ENCODE results near the gene PPP2R3B. TPM values are rescaled to one million over a fixed set of nuclear protein-coding genes. Genes with fewer than 3 reads are reported as not detected.

Gene PPP2R3B
- total RNA-seq, 6 experiments from 2014 or later: 4.2 to 6.3 (median 5.3) TPM

GRCh38 chrX:404656-405055 lies 17.9 kb upstream of the PPP2R3B start:
- no peak overlapping the region for H3K27ac ChIP-seq
- TF ChIP-seq POLR2A (IDR thresholded peaks at IDR 0.05): no peak
- TF ChIP-seq CTCF (IDR thresholded peaks at IDR 0.05): no peak
- H3K9me3 ChIP-seq: no peaks in the 10 kb centered on the region
- no peak for DNase-seq
- no peaks in the 10 kb centered on the region for H3K36me3 ChIP-seq
- H3K27me3 ChIP-seq: no peaks in the 10 kb centered on the region
- H3K4me1 ChIP-seq: no peaks in the 10 kb centered on the region
- no peak for ATAC-seq
- H3K4me3 ChIP-seq: no peak overlapping the region
- 80% methylated on average over 10 of the region's 10 CpGs for WGBS (ENCODE audit: insufficient coverage, low coverage, low lambda C conversion rate, missing lambda C conversion rate)
- intact Hi-C loops (cut with DNase I): no loop called here

GRCh38 chrX:402857-403256 lies 16.1 kb upstream of the PPP2R3B start:
- DNase-seq (no peak), ATAC-seq (no peak)
- H3K4me3 ChIP-seq: no peak overlapping the region
- TF ChIP-seq CTCF (IDR thresholded peaks at IDR 0.05) (no peak), POLR2A (IDR thresholded peaks at IDR 0.05) (no peak)
- H3K4me1 ChIP-seq: no peaks in the 10 kb centered on the region
- no peak overlapping the region for H3K27ac ChIP-seq
- WGBS (ENCODE audit: insufficient coverage, low coverage, low lambda C conversion rate, missing lambda C conversion rate): 75% methylated on average over 9 of the region's 12 CpGs
- H3K36me3 ChIP-seq: no peaks in the 10 kb centered on the region
- intact Hi-C loops (cut with DNase I): no loop called here
- H3K9me3 ChIP-seq: no peaks in the 10 kb centered on the region
- H3K27me3 ChIP-seq: no peaks in the 10 kb centered on the region

GRCh38 chrX:400258-400657 lies 13.6 kb upstream of the PPP2R3B start:
- H3K9me3 ChIP-seq: no peaks in the 10 kb centered on the region
- 87% methylated on average over 13 of the region's 15 CpGs for WGBS (ENCODE audit: insufficient coverage, low coverage, low lambda C conversion rate, missing lambda C conversion rate)
- no peak for DNase-seq
- H3K36me3 ChIP-seq: no peaks in the 10 kb centered on the region
- H3K27me3 ChIP-seq: no peaks in the 10 kb centered on the region
- TF ChIP-seq CTCF (IDR thresholded peaks at IDR 0.05) (no peak), POLR2A (IDR thresholded peaks at IDR 0.05) (no peak)
- no peak overlapping the region for H3K27ac ChIP-seq
- no peak overlapping the region for H3K4me3 ChIP-seq
- H3K4me1 ChIP-seq: no peaks in the 10 kb centered on the region
- intact Hi-C loops (cut with DNase I): no loop called here
- ATAC-seq: no peak

GRCh38 chrX:397575-397974 lies 10.9 kb upstream of the PPP2R3B start:
- no peak for DNase-seq
- H3K4me1 ChIP-seq: no peaks in the 10 kb centered on the region
- TF ChIP-seq POLR2A (IDR thresholded peaks at IDR 0.05) (no peak), CTCF (IDR thresholded peaks at IDR 0.05) (no peak)
- H3K36me3 ChIP-seq: no peaks in the 10 kb centered on the region
- H3K27ac ChIP-seq: no peak overlapping the region
- H3K4me3 ChIP-seq: no peak overlapping the region
- ATAC-seq: peak; percentile 53 to 78 (median 66)
- WGBS (ENCODE audit: insufficient coverage, low coverage, low lambda C conversion rate, missing lambda C conversion rate): 66% methylated on average over 6 of the region's 20 CpGs
- H3K27me3 ChIP-seq: no peaks in the 10 kb centered on the region
- intact Hi-C loops (cut with DNase I): no loop called here
- no peaks in the 10 kb centered on the region for H3K9me3 ChIP-seq

- TF ChIP-seq POLR2A (IDR thresholded peaks at IDR 0.05): no peak
- no peak for TF ChIP-seq CTCF (IDR thresholded peaks at IDR 0.05)
- 84% methylated on average over 7 of the region's 7 CpGs for WGBS (ENCODE audit: insufficient coverage, low coverage, low lambda C conversion rate, missing lambda C conversion rate)
Observed at GRCh38 chrX:394830-395229, 8.1 kb upstream of the PPP2R3B start.

More at GRCh38 chrX:394830-395229, 8.1 kb upstream of the PPP2R3B start:
- DNase-seq (no peak), ATAC-seq (no peak)
- Histone ChIP-seq H3K9me3 (no peaks in the 10 kb centered on the region), H3K27me3 (no peaks in the 10 kb centered on the region), H3K4me1 (no peaks in the 10 kb centered on the region), H3K4me3 (no peak overlapping the region), H3K27ac (no peak overlapping the region), H3K36me3 (no peaks in the 10 kb centered on the region)
- intact Hi-C loops (cut with DNase I): no loop called here

Measured in right lobe of liver (tissue), 6 donors.